ENCODE results near the gene SQOR. TPM values are rescaled to one million over a fixed set of nuclear protein-coding genes. Genes with fewer than 3 reads are reported as not detected.
"Not testable (repeated sequence)": the region's sequence is repeated elsewhere in the genome, so short reads cannot be mapped to it uniquely, and the experiment has no call there.

Gene SQOR
- total RNA-seq, 2 donors from 2014 or later, result 15.8 to 41.8 TPM

GRCh38 chr15:45647828-45648227 lies 13.0 kb downstream of the SQOR start:
- Histone ChIP-seq H3K9me3 (no peaks in the 10 kb centered on the region), H3K27ac (peak overlapping the region in 2 of 4 donors; percentile 52 to 79), H3K4me3 (no peak overlapping the region), H3K36me3 (replicated peaks in 1 of 2; ENCODE audit: insufficient read depth in 1 of 2, low read depth in 2 of 2) (no peaks in the 10 kb centered on the region), H3K4me1 (peaks cover 40% of the 10 kb centered on the region), H3K27me3 (no peaks in the 10 kb centered on the region)
- 92 to 94% methylated on average over 6 of the region's 6 CpGs for WGBS, 2 donors
- DNase-seq (no peak), ATAC-seq (no peak)
- TF ChIP-seq POLR2A (IDR thresholded peaks at IDR 0.05), result no peak
- intact Hi-C loops (cut with DNase I), result no loop called here

GRCh38 chr15:45648521-45649200 lies 13.8 kb downstream of the SQOR start:
- intact Hi-C loops (cut with DNase I), result no loop called here
- Histone ChIP-seq H3K9me3 (no peaks in the 10 kb centered on the region), H3K4me1 (peaks cover 35% of the 10 kb centered on the region), H3K4me3 (no peak overlapping the region), H3K27me3 (no peaks in the 10 kb centered on the region), H3K27ac (peak overlapping the region; percentile 52 to 79 (median 66)), H3K36me3 (replicated peaks in 1 of 2; ENCODE audit: insufficient read depth in 1 of 2, low read depth in 2 of 2) (no peaks in the 10 kb centered on the region)
- 24 to 26% methylated on average over 4 of the region's 4 CpGs for WGBS, 2 donors
- ATAC-seq (peak; percentile 92), DNase-seq (peak; percentile 57 to 81 (median 74))
- TF ChIP-seq CTCF (IDR thresholded peaks at IDR 0.05) (no peak), POLR2A (IDR thresholded peaks at IDR 0.05) (no peak)

- DNase-seq; H3K9me3 ChIP-seq; ATAC-seq; H3K27me3 ChIP-seq; H3K36me3 ChIP-seq (replicated peaks in 1 of 2; ENCODE audit: insufficient read depth in 1 of 2, low read depth in 2 of 2); H3K4me3 ChIP-seq; intact Hi-C loops (cut with DNase I): not testable (repeated sequence)
- Histone ChIP-seq H3K4me1 (peaks cover 35% of the 10 kb centered on the region), H3K27ac (peak overlapping the region in 2 of 4 donors; percentile 78 to 79)
- 72 to 99% methylated on average over 11 of the region's 11 CpGs for whole genome bisulfite sequencing, 2 donors
These were observed 15.2 kb downstream of the SQOR start for GRCh38 chr15:45650007-45650406.

GRCh38 chr15:45650889-45651525 lies 16.2 kb downstream of the SQOR start:
- WGBS, 2 donors, result 92 to 99% methylated on average over 15 to 32 of the region's 35 CpGs
- Histone ChIP-seq H3K27ac (no peak overlapping the region), H3K36me3 (replicated peaks in 1 of 2; ENCODE audit: insufficient read depth in 1 of 2, low read depth in 2 of 2) (no peaks in the 10 kb centered on the region), H3K9me3 (no peaks in the 10 kb centered on the region), H3K4me3 (no peak overlapping the region), H3K27me3 (no peaks in the 10 kb centered on the region), H3K4me1 (peaks cover 26% of the 10 kb centered on the region)
- intact Hi-C loops (cut with DNase I), result no loop called here
- DNase-seq (no peak), ATAC-seq (no peak)
- TF ChIP-seq POLR2A (IDR thresholded peaks at IDR 0.05) (no peak), CTCF (IDR thresholded peaks at IDR 0.05) (no peak)

- intact Hi-C loops (cut with DNase I), result no loop called here
- WGBS, 2 donors, result 66 to 72% methylated on average over 3 of the region's 3 CpGs
- Histone ChIP-seq H3K27ac (no peak overlapping the region), H3K36me3 (replicated peaks in 1 of 2; ENCODE audit: insufficient read depth in 1 of 2, low read depth in 2 of 2) (no peaks in the 10 kb centered on the region), H3K4me1 (peaks cover 17% of the 10 kb centered on the region), H3K9me3 (no peaks in the 10 kb centered on the region), H3K4me3 (no peak overlapping the region), H3K27me3 (no peaks in the 10 kb centered on the region)
- ATAC-seq (no peak), DNase-seq (peak in 1 of 4 donors; percentile 33)
- no peak for TF ChIP-seq POLR2A (IDR thresholded peaks at IDR 0.05)
- no peak for TF ChIP-seq CTCF (IDR thresholded peaks at IDR 0.05)
These were observed 19.0 kb downstream of the SQOR start for GRCh38 chr15:45653702-45654424.

Measured in body of pancreas (tissue), 4 donors.